HepG2 (cell line): ENCODE data around the gene EXOC6B. TPM values are rescaled to one million over a fixed set of nuclear protein-coding genes. Genes with fewer than 3 reads are reported as not detected.

Source experiments
- ATAC-seq: fragments of 200-7000 bp; cut with Tn5 transposase; 3 replicates; pipeline ENCODE4 v1.9.1; 2020; ENCODE audit warnings: mild to moderate bottlenecking, moderate library complexity
- BruUV-seq: library from RNA; stranded (reverse); fragments of 400-500 nt; replicated peaks from 2 replicates; lab custom pipeline; 2021; lab: Mats Ljungman, UMichigan
- CTCF ChIA-PET: fragments of 300-600 bp; formaldehyde crosslinking; extraction: SDS; loops from one replicate; lab custom pipeline; 2021; ENCODE audit warnings: low total read pairs, inconsistent platforms, low intra/inter-chr PET ratio; lab: Yijun Ruan, JAX
- POLR2A ChIA-PET: fragments of 350-600 bp; sonication (Branson Sonifier 250); formaldehyde crosslinking; loops from one replicate; lab custom pipeline; 2020; ENCODE audit warnings: antibody characterized with exemption, inconsistent platforms; lab: Yijun Ruan, JAX
- DNase-seq: peaks from one replicate; pipeline ENCODE4 v3.0.0-alpha.2; 2015; ENCODE audit warnings: low spot score
- FAIRE-seq: peaks from 3 replicates; lab custom pipeline; 2011; peaks lifted over from hg19 to GRCh38; lab: Jason Lieb, UNC
- H2AFZ ChIP-seq: one replicate; pipeline ENCODE4 v1.6.1; 2011; ENCODE audit warnings: low read length, inconsistent platforms
- H3K27ac ChIP-seq: fragments of 300-600 bp; 3 replicates; pipeline ENCODE4 v1.8.0; 2011; ENCODE audit warnings: mixed run types, mild to moderate bottlenecking, mixed read lengths, low read length, inconsistent platforms; ENCODE audit not compliant: insufficient read depth; ENCODE audit errors: extremely low read length
- H3K27me3 ChIP-seq, 2 experiments: fragments of 200-600 bp in 1 of 2; 2 replicates in 1 of 2; 3 replicates in 1 of 2; pipeline versions ENCODE4 v1.6.0 to v1.8.0; 2011; ENCODE audit warnings: low read length in 2 of 2, mild to moderate bottlenecking in 2 of 2, moderate library complexity in 2 of 2, inconsistent platforms in 1 of 2; ENCODE audit not compliant: insufficient read depth in 2 of 2, control insufficient read depth in 1 of 2
- H3K36me3 ChIP-seq, 2 experiments: fragments of 200-600 bp in 1 of 2; replicated peaks in 1 of 2; 2 replicates in 1 of 2; 3 replicates in 1 of 2; pipeline versions ENCODE4 v1.5.1 to v1.8.0; 2011; ENCODE audit warnings: low read length in 2 of 2, inconsistent platforms in 1 of 2; ENCODE audit not compliant: insufficient read depth in 2 of 2, control insufficient read depth in 1 of 2
- H3K4me1 ChIP-seq: 2 replicates; pipeline ENCODE4 v1.5.1; 2012; ENCODE audit warnings: low read length, inconsistent platforms; ENCODE audit not compliant: insufficient read depth
- H3K4me2 ChIP-seq: 2 replicates; pipeline ENCODE4 v1.6.0; 2011; ENCODE audit warnings: low read depth, low read length, inconsistent platforms
- H3K4me3 ChIP-seq, 3 experiments: fragments of 200-600 bp in 1 of 3; sonication (generic), shearing (Covaris generic) in 1 of 3; replicated peaks in 1 of 3; 2 replicates each; pipeline ENCODE4 v1.5.1; 2011 to 2016; ENCODE audit warnings: low read length in 3 of 3, inconsistent platforms in 2 of 3, low read depth in 2 of 3, mild to moderate bottlenecking in 2 of 3, control low read depth in 1 of 3, mixed read lengths in 1 of 3; ENCODE audit not compliant: insufficient read depth in 1 of 3
- H3K79me2 ChIP-seq: one replicate; pipeline ENCODE4 v1.6.1; 2011; ENCODE audit warnings: low read length, inconsistent platforms; ENCODE audit not compliant: insufficient read depth
- H3K9ac ChIP-seq: 2 replicates; pipeline ENCODE4 v1.6.0; 2011; ENCODE audit warnings: mild to moderate bottlenecking, low read depth, low read length, inconsistent platforms; ENCODE audit not compliant: insufficient read depth
- H3K9me3 ChIP-seq: 2 replicates; pipeline ENCODE4 v1.5.1; 2012; ENCODE audit warnings: mild to moderate bottlenecking, low read length
- H4K20me1 ChIP-seq: 2 replicates; pipeline ENCODE4 v1.6.0; 2011; ENCODE audit warnings: inconsistent platforms, mild to moderate bottlenecking, low read length, moderate library complexity; ENCODE audit not compliant: insufficient read depth
- DPF2 ChIP-seq: sonication (generic); formaldehyde crosslinking; IDR thresholded peaks from 2 replicates; pipeline ENCODE4 v1.4.0; 2020; ENCODE audit warnings: mild to moderate bottlenecking, low read depth, missing genetic modification reagents, borderline replicate concordance
- GPN1 ChIP-seq: sonication (generic); formaldehyde crosslinking; IDR thresholded peaks from 2 replicates; pipeline ENCODE4 v1.5.1; 2020; ENCODE audit warnings: missing genetic modification reagents, borderline replicate concordance
- PCBP1 ChIP-seq: fragments of 200-400 bp; formaldehyde crosslinking; IDR thresholded peaks from 2 replicates; pipeline ENCODE4 v1.6.1; 2017; ENCODE audit warnings: mild to moderate bottlenecking, low read depth, low read length, borderline replicate concordance
- TAF1 ChIP-seq: sonication (generic); formaldehyde crosslinking; IDR thresholded peaks from 2 replicates; pipeline ENCODE4 v1.4.0; 2020; ENCODE audit warnings: missing genetic modification reagents
- TFE3 ChIP-seq: IDR thresholded peaks from 2 replicates; pipeline ENCODE4 v1.6.1; 2016
- ZNF20 ChIP-seq: sonication (generic); formaldehyde crosslinking; IDR thresholded peaks from 2 replicates; pipeline ENCODE4 v1.4.0; 2020; ENCODE audit warnings: mild to moderate bottlenecking, moderate library complexity, missing genetic modification reagents
- ZNF343 ChIP-seq: sonication (generic); formaldehyde crosslinking; IDR thresholded peaks from 2 replicates; pipeline ENCODE4 v1.4.0; 2020; ENCODE audit warnings: mild to moderate bottlenecking, missing genetic modification reagents
- ZNF720 ChIP-seq: sonication (generic); formaldehyde crosslinking; IDR thresholded peaks from 2 replicates; pipeline ENCODE4 v1.4.0; 2020; ENCODE audit warnings: missing genetic modification reagents
- WGBS: methylation state at CpG from one replicate; pipeline ENCODE4 v1.1.6; 2017; ENCODE audit warnings: low lambda C conversion rate; 5-methylcytosine and 5-hydroxymethylcytosine counted together
- in situ Hi-C: cut with HindIII; loops from 2 replicates; pipeline ENCODE4 v1.10.0; 2017; ENCODE audit warnings: low pct_unique_long_range_greater_than_20kb; ENCODE audit not compliant: extremely low pct_ligation_motif_present
- intact Hi-C: fragments of 100-400 bp; cut with micrococcal nuclease; formaldehyde crosslinking; loops from one replicate; pipeline ENCODE4 v1.10.0; 2022; ENCODE audit not compliant: unreplicated experiment
- polyA plus RNA-seq, 8 experiments: library from polyadenylated mRNA; depleted of rRNA in 3 of 8; stranded (reverse) in 7 of 8; unstranded in 1 of 8; fragments of >200 nt; fragmentation: Illumina TruSeq in 4 of 8; extraction: Trizol in 4 of 8; gene quantifications; 2 replicates each; pipeline versions ENCODE4 v1.2.1 to v1.2.3, GENCODE V29; 2011 to 2016; ENCODE audit warnings: low read depth in 4 of 8, missing spikeins in 1 of 8, mixed read lengths in 1 of 8; ENCODE audit not compliant: insufficient read depth in 1 of 8
- total RNA-seq, 5 experiments: library from RNA; depleted of rRNA; stranded (reverse); fragments of >200 nt; fragmentation: Illumina TruSeq; extraction: Trizol; gene quantifications; 2 replicates each; pipeline ENCODE4 v1.2.3, GENCODE V29; 2016; ENCODE audit warnings: low read depth in 1 of 5

Gene EXOC6B
- total and polyA plus RNA-seq, 2 of the 13 experiments (the other 11 are each of a cell fraction or from before 2014, with no cell fraction given), result 9.1 to 15.9 TPM

- DNase-seq, result no peak
- no peak for FAIRE-seq
- H3K27ac ChIP-seq, result no peak overlapping the region
- ChIA-PET CTCF (no interaction called here), POLR2A (no interaction called here)
- intact Hi-C loops (loop anchor here (10.0 kb wide), 1 partner anchor 1805 kb away; the partner anchor contains the start of gene LBX2), in situ Hi-C loops (no loop called here)
- no peaks in the 10 kb centered on the region for H3K27me3 ChIP-seq
- TF ChIP-seq DPF2 (no peak), ZNF343 (CRISPR knock-in tag) (no peak), PCBP1 (no peak), ZNF720 (CRISPR knock-in tag) (no peak), TFE3 (CRISPR knock-in tag) (no peak)
- H3K4me1 ChIP-seq, result peaks cover 10% of the 10 kb centered on the region
- H3K79me2 ChIP-seq, result no peaks in the 10 kb centered on the region
- H3K4me2 ChIP-seq, result no peak overlapping the region
- no peaks in the 10 kb centered on the region for H3K9me3 ChIP-seq
- no peak overlapping the region for H3K9ac ChIP-seq
- no TSS peak for BruUV-seq
- H4K20me1 ChIP-seq, result no peaks in the 10 kb centered on the region
- ATAC-seq, result no peak
- no peaks in the 10 kb centered on the region; a peak in 1 of 5 replicates for H3K36me3 ChIP-seq
- H2AFZ ChIP-seq, result no peak overlapping the region
- 96% methylated on average over 5 of the region's 5 CpGs for WGBS
- H3K4me3 ChIP-seq, result no peak overlapping the region
Observed at GRCh38 chr2:72689579-72690195, 136.1 kb downstream of the EXOC6B start.

- Histone ChIP-seq H3K4me3 (no peak overlapping the region), H3K4me1 (peaks cover 11% of the 10 kb centered on the region), H3K9ac (no peak overlapping the region), H2AFZ (no peak overlapping the region), H3K79me2 (no peaks in the 10 kb centered on the region), H3K4me2 (no peak overlapping the region), H3K27me3 (no peaks in the 10 kb centered on the region), H3K9me3 (no peaks in the 10 kb centered on the region), H3K27ac (no peak overlapping the region), H3K36me3 (no peaks in the 10 kb centered on the region; a peak in 1 of 5 replicates)
- POLR2A ChIA-PET, result no interaction called here
- BruUV-seq, result no TSS peak
- FAIRE-seq (no peak), ATAC-seq (no peak), DNase-seq (no peak)
- CTCF ChIA-PET, result no interaction called here
- in situ Hi-C loops, result no loop called here
- intact Hi-C loops, result no loop called here
- no peak for TF ChIP-seq GPN1
- TF ChIP-seq TAF1 (CRISPR knock-in tag), result no peak
- no peak for TF ChIP-seq ZNF20
- TF ChIP-seq, all 625 proteins: peak for 0
- 93% methylated on average over 3 of the region's 3 CpGs for WGBS
- no peaks in the 10 kb centered on the region for H4K20me1 ChIP-seq
Observed at GRCh38 chr2:72685638-72686213, 140.1 kb downstream of the EXOC6B start.
